Ureter (tissue), 1 donor: Measurements from ENCODE around the gene PLEKHA4. TPM values are rescaled to one million over a fixed set of nuclear protein-coding genes. Genes with fewer than 3 reads are reported as not detected.
A peak's percentile ranks its signal among the peaks of the same experiment; 100 is the strongest.
"Not testable (repeated sequence)": the region's sequence is repeated elsewhere in the genome, so short reads cannot be mapped to it uniquely, and the experiment has no call there.

Experiments
- DNase-seq: peaks from one replicate; pipeline ENCODE4 v3.0.0-alpha.2; 2020; ENCODE audit warnings: low spot score
- total RNA-seq: library from RNA; stranded (reverse); gene quantifications from one replicate; pipeline ENCODE4 v1.2.4, GENCODE V29; 2023
- donor health status: DM: yes; HTN: yes; CAD: no.

PLEKHA4 gene
- total RNA-seq, 1 donor from 2014 or later = 23.0 TPM

DNA sequence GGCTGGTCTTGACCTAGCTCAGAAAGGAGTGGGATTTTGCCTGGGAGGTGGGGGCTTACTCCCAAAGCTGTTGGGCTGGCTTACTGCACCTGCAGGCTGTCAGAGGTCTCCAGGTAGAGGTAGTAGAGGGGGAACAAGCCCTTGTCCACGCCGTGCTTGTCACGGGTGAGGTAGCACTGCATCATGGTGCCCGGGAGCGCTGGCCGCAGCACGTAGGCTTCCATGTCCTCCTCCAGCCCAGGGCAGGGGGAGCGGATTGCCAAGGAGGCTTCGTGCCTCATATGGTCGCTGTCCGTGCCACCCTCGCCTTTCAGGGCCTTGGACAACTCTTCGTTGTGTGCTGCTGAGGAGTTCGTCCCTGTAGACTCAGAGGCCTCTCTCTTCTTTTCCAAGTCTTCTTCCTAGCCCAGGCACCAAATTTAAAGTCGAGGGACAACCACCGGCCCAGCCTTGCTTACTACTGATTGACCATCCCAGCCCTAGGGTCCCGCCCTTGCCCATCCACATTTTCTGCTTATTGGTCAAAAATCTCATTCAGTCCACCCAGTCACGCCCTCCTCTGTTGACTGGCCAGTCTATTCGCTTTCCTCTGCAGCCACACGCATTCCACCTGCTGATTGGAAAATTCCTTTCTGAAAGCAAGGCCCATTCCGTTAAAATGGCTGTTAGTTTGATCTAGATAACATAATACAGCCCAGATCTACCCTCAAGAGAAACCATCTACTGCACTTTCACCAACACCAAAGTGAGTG, 19.6 kb upstream of the PLEKHA4 start:
- no peak for DNase-seq

DNA sequence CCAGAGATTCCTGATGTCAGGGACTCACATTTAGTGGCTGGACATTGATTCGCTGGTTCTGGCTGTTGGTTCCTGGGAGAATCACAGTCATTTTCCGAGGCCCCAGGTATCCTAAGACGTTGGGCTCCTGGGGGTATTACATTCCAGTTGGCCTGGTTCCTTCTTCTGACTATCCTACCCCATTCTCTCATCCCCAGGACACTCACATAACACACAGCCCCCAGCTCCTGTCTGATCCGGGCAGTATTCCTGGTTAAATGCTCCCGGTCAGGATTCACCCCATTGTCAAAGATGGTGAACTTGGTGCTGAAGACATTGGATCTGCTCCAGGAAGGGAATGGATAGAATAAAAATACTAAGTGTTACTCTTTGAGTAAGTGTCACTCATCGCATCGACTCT, 15.3 kb upstream of the PLEKHA4 start:
- DNase-seq = no peak

DNA sequence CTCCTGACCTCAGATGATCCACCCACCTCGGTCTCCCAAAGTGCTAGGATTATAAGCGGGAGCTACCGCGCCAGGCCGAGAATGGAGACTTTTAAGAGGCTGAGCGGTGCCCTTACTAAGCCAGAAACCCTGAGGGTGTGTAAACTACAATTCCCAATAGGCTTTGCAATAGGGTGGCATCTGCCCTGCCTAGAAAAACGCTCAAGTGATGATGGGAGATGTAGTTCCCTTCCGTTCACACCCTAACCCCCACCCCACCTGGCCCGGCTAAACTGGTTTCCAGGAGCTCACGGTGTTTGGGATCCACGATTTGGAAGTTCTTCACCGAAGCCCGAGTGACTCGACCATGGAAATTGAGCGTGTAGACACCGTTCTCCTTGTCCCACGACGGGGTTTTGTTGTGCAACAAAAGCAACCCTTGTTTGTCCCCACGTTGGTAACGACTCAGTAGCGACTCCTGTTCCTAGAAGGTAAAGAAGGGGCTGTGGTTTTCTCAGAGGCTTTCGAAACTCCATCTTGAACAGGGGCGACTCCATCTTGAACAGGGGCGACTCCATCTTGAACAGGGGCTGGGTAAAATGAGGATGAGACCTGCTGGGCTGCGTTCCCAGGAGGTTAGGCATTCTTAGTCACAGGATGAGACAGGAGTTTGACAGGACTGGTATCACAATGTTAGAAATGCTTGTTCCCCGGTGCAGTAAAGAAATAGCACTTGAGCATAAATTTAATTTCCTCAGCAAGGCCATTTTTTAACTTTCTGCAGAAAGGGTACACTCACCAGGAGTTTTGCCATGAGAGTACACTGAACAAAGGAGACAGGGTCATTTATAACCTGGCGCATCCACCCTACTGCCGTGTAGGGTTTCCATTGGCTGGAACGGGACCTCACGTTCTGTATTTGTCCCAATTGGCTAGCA, 13.6 kb upstream of the PLEKHA4 start:
- no peak for DNase-seq

DNA sequence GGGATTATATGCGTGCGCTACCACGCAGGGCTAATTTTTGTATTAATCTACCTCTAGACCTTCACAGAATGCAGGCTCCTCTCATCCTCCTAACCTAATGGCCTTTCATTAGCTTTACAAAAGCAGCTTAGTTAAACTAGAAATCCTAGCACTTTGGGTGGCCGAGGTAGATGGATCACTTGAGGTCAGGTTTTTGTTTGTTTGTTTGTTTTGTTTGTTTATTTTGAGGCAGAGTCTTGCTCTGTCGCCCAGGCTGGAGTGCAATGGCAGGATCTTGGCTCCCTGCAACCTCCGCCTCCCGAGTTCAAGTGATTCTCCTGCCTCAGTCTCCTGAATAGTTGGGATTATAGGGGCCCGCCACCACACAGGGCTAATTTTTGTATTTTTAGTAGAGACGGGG, 11.3 kb upstream of the PLEKHA4 start:
- not testable (repeated sequence) for DNase-seq

DNA sequence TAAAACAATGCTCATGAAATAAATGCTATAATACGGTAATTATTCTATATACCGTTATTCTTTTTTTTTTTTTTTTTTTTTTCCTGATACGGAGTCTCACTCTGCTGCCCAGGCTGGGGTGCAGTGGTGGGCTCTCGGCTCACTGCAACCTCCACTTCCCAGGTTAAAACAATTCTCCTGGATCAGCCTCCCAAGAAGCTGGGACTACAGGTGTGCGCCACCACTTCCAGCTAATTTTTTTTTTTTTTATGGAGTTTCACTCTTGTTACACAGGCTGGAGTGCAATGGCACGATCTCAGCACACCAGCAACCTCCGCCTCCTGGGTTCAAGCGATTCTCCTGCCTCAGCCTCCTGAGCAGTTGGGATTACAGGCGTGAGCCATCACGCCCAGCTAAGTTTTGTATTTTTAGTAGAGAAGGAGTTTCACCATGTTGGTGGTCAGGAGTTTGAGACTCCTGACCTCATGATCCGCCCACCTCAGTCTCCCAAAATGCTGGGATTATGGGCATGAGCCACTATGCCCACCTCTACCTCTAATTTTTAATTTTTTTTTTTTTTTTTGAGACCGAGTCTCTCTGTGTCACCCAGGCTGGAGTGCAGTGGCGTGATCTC, 10.7 kb upstream of the PLEKHA4 start:
- DNase-seq = no peak

DNA sequence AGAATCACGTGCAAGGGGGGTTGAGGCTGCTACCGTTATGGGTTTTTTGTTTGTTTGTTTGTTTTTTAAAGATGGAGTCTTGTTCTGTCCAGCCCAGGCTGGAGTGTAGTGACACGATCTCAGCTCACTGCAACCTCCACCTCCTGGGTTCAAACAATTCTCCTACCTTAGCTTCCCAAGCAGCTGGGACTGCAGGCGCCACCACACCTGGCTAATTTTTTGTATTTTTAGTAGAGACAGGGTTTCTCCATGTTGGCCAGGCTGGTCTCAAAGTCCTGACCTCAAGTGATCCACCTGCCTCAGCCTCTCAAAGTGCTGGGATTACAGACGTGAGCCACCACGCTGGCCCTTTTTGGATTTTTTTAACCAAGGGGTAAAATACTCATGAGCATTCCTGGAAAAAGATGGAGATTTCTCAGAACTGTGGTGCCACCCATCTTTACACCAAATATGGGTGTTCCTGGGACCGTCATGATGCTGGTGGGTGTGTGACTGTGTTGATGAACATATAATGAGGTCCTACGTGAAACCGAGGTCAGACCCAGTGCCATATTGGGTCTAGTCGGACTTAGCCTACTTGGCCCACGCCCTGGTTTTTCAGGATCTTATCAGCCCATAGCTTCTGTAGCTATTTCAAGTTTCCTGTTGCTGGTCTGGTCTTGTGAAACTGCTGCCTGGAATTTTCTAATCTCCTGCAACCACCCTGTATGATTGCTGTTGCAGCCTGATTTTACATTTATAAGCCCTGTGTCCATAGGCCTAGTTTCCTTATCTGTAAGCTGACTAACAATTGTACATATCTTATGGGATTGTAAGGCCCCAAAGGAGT, 10.0 kb upstream of the PLEKHA4 start:
- no peak for DNase-seq

DNA sequence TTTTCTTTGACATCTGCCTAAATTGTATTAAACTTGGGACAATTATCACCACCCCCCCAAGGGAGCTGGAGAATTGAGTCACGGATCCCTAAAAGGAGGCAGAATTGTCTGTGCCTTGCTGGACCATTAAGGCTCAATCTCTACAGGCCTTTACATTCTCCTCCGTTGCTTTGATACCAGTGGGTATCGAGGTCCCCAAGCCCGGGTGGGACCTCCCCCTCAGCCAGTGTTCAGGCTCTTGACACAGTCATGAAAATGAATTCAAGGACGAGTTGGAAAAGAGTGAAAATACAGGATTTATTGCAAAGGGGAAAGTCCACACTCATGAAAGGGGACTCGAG, 9.4 kb upstream of the PLEKHA4 start:
- DNase-seq = no peak

DNA sequence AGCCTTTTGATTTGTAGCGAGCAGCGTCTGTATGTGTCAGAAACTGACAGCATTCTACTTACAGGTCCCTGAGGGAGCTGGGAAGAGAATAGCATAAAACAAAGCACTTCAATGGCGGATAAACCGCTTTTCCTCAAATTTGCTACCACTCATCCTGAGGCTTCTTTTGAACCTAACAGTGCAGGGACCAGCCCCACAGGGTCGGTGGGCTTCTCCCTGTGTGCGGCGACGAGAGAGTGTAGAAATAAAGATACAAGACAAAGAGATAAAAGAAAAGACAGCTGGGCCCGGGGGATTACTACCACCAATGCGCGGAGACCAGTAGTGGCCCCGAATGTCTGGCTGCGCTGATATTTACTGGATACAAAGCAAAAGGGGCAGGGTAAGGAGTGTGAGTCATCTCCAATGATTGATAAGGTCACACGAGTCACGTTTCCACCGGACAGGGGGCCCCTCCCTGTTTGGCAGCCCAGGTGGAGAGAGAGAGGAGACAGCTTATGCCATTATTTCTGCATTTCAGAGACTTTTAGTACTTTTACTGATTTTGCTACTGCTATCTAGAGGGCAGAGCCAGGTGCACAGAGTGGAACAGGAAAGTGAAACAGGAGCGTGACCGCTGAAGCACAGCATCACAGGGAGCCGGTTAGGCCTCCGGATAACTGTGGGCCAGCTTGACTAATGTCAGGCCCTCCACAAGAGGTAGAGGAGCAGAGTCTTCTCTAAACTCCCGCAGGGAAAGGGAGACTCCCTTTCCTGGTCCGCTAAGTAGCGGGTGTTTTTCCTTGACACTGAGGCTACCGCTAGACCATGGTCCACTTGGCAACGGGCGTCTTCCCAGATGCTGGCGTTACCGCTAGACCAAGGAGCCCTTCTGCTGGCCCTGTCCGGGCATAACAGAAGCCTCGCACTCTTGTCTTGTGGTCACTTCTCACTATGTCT, 7.9 kb upstream of the PLEKHA4 start:
- DNase-seq = not testable (repeated sequence)

DNA sequence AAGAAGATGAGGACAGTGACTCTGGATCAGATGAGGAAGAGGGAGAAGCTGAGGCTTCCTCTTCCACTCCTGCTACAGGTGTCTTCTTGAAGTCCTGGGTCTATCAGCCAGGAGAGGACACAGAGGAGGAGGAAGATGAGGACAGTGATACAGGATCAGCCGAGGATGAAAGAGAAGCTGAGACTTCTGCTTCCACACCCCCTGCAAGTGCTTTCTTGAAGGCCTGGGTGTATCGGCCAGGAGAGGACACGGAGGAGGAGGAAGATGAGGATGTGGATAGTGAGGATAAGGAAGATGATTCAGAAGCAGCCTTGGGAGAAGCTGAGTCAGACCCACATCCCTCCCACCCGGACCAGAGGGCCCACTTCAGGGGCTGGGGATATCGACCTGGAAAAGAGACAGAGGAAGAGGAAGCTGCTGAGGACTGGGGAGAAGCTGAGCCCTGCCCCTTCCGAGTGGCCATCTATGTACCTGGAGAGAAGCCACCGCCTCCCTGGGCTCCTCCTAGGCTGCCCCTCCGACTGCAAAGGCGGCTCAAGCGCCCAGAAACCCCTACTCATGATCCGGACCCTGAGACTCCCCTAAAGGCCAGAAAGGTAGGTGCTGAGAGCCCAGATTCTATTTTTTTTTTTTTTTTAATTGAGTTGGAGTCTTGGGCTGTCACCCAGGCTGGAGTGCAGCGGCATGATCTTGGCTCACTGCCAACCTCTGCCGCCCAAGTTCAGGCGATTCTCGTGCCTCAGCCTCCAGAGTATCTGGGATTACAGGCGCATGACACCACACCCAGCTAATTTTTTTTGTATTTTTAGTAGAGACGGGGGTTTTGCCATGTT, 6.1 kb upstream of the PLEKHA4 start:
- DNase-seq = no peak

DNA sequence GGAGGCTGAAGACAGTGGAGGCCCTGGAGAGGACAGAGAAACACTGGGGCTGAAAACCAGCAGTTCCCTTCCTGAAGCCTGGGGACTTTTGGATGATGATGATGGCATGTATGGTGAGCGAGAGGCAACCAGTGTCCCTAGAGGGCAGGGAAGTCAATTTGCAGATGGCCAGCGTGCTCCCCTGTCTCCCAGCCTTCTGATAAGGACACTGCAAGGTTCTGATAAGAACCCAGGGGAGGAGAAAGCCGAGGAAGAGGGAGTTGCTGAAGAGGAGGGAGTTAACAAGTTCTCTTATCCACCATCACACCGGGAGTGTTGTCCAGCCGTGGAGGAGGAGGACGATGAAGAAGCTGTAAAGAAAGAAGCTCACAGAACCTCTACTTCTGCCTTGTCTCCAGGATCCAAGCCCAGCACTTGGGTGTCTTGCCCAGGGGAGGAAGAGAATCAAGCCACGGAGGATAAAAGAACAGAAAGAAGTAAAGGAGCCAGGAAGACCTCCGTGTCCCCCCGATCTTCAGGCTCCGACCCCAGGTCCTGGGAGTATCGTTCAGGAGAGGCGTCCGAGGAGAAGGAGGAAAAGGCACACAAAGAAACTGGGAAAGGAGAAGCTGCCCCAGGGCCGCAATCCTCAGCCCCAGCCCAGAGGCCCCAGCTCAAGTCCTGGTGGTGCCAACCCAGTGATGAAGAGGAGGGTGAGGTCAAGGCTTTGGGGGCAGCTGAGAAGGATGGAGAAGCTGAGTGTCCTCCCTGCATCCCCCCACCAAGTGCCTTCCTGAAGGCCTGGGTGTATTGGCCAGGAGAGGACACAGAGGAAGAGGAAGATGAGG, 5.3 kb upstream of the PLEKHA4 start:
- no peak for DNase-seq

DNA sequence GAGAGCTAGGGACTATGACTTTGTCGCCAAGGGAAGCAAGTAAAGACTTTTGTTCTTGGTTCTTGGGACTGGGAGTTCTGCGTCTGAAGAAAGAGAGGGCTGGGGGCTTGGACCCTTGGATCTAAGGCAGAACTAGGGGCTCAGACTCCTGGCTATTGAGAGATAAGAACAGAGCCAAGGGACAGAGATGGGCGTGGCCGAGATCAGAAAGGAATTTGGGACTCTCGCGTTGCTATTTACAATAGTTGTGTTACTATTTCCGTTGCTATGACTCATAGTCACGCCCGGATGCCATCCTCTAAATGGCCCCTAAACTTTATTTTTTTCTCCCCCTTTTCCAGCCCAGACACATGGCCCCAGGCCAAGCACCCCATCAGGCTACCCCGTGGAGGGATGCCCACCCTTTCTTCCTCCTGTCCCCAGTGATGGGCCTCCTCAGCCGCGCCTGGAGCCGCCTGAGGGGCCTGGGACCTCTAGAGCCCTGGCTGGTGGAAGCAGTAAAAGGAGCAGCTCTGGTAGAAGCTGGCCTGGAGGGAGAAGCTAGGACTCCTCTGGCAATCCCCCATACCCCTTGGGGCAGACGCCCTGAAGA, 4.6 kb upstream of the PLEKHA4 start:
- DNase-seq = peak; percentile 93

DNA sequence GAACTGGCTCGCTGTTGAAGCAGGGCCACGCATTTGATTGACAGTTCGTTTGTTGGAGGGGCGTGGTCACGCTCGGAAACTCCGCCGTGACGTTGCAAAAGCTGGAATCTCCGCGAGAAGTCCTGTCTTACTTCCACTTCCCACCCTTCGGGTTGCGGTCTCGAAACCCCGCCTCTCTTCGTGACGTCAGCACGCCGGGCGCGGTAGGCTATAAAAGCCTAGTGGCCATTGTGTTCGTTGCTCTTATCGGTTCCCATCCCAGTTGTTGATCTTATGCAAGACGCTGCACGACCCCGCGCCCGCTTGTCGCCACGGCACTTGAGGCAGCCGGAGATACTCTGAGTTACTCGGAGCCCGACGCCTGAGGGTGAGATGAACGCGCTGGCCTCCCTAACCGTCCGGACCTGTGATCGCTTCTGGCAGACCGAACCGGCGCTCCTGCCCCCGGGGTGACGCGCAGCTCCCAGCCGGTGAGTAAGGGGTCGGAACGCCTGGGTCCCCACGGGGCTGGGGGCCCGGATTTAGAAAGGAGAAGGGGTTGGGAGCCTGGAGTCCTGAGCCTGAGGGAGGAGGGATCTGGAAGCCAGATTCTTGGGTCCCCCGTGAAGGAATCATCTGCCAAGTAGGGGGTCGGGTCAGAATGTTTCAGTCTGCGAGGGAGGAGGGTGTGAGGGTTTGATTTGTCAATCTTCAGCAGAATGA, 3.9 kb upstream of the PLEKHA4 start, which contains the start of gene PPP1R15A:
TSS of gene PPP1R15A (plus strand) at position 240 of the 702 bp plus-strand sequence. CDS start 813 bp downstream, outside the sequence.
- peak; percentile 100 for DNase-seq

DNA sequence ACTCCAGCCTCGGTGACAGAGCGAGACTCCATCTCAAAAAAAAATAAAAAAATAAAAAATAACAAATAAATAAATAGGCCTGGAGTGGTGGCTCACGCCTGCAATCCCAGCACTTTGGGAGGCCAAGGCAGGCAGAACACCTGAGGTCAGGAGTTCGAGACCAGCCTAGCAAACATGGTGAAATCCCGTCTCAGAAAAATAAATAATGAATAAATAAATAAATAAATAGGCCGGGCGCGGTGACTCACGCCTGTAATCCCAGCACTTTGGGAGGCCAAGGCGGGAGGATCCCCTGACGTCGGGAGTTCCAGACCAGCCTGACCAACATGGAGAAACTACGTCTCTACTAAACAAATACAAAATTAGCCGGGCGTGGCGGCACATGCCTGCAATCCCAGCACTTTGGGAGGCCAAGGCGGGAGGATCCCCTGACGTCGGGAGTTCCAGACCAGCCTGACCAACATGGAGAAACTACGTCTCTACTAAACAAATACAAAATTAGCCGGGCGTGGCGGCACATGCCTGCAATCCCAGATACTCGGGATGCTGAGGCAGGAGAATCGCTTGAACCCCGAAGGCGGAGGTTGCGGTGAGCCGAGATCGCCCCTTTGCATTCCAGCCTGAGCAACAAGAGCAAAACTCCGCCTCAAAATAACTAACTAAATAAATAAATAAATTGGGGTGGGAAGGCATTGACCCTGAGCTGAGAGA, 3.2 kb upstream of the PLEKHA4 start:
- not testable (repeated sequence) for DNase-seq

DNA sequence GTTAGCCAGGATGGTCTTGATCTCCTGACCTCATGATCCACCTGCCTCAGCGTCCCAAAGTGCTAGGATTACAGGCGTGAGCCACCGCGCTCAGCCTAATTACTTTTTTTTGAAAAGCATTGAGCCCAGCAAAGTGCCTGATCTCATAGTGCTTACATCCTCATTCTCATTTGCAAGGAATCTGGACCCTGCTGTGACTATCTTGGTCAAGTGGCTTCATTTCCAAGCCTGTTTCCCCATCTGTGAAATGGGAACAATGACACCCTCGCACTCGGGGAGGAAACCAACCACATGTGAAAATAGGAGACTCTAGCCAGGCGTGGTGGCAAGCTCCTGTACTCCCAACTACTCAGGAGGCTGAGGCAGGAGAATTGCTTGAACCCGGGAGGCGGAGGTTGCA, 1.6 kb upstream of the PLEKHA4 start:
- no peak for DNase-seq

DNA sequence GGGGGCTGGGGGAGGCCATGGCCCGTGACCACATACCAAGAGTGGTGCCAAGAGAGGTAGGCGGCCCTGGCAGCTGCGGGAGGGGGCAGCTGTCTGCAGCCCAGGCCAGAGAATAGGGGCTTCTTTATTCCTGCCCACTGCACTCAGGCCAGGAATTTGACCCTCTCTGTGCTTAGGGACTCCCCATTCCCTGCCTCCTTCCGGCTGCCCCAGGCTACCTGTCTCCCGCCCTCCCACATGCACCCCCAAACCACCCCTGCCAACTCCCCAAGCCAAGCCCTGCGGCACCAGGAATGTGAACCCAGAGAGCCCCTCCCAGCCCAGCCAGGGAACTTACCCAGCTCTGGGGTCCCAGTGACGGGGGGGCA, 687 bp downstream of the PLEKHA4 start:
- no peak for DNase-seq

DNA sequence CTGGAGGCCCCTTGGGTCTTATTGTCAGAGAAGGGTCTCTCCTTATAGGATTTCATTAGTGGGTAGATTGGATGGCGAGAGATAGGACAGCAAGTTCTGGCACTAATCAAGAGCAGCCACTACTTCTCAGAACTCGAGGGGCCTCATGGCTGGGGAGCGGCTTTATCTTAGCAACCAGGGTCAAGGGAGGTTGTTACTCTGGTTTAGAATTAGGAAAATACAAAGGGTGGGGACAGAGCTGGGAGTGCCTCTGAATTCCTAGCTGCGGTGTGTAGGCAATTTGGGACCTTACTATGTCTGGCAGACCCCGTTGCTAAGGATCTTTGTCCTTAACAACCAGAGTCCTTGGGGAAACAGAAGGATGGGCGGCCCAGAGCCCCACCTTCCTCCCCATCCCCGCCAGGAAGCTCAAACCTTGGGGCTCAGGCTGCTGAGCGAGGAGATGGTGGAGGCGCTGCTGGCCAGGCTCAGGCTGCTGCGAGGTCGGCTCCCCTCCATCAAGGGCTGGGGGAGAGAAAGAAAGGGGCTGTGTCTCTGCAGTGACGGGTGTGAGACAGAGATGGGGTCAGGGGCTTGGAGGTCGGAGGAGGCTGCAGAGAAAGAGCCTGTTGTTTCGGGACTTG, 1.2 kb downstream of the PLEKHA4 start:
- no peak for DNase-seq

DNA sequence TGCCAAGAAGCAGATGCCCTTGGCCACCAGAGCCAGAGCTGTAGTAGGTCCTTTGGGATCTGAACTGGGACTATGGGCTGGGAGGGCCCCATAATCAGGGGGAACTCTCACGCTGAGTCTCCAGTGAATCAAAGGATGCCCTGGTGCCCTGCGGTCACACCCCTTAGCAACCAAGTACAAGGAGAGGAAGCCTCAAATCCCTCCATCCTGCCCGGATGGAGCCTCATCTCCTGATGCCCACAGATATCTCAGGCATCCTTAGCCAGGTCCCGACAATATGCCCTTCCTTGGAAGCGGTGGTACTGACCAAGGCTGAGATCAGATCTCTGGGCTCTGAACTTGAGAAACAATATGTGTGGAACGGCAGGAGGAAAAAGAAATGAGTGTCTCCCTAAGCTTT, 1.7 kb downstream of the PLEKHA4 start:
- no peak for DNase-seq
